GM12801 (cell line): Measurements from ENCODE around the gene PIP5K1B.

ENCODE experiments used
- TF ChIP-seq, protein P1 (sequence below): IDR thresholded peaks from one replicate; pipeline ENCODE4 v1.5.1; 2011; ENCODE audit warnings: control low read depth; ENCODE audit not compliant: insufficient read length; ENCODE audit errors: extremely low read depth

The PIP5K1B gene

DNA sequence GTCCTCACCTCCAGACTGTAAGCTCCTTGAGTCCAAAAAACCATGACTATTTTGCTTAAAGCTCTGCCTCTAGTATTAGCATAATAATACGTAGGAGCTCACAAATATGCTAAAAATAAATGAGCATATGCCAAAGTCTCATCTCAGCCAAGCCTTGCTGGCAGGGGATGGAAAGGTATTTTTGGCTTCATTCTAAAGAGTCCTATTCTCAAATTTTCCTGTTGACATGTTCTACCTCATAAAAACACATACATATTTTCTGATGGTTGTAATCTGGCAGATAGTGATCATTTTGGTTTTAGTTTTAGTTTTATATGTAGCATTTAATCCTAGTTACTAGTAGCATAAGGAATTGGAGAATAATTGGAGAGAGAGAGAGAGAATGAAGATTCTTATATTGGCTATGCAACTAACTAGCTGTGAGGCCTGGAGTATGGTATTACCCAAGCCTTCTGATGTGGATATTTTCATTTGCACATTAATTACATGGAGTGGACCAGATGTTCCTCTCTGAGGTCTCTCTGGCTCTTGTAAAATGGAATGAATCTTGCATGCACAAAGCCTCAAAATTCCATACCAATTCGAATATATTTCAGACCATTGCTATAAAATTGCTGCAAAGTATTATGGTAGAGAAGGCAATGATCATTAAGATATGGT lies 55.8 kb downstream of the PIP5K1B start:
- TF ChIP-seq, protein P1, sequence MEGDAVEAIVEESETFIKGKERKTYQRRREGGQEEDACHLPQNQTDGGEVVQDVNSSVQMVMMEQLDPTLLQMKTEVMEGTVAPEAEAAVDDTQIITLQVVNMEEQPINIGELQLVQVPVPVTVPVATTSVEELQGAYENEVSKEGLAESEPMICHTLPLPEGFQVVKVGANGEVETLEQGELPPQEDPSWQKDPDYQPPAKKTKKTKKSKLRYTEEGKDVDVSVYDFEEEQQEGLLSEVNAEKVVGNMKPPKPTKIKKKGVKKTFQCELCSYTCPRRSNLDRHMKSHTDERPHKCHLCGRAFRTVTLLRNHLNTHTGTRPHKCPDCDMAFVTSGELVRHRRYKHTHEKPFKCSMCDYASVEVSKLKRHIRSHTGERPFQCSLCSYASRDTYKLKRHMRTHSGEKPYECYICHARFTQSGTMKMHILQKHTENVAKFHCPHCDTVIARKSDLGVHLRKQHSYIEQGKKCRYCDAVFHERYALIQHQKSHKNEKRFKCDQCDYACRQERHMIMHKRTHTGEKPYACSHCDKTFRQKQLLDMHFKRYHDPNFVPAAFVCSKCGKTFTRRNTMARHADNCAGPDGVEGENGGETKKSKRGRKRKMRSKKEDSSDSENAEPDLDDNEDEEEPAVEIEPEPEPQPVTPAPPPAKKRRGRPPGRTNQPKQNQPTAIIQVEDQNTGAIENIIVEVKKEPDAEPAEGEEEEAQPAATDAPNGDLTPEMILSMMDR: no peak

DNA sequence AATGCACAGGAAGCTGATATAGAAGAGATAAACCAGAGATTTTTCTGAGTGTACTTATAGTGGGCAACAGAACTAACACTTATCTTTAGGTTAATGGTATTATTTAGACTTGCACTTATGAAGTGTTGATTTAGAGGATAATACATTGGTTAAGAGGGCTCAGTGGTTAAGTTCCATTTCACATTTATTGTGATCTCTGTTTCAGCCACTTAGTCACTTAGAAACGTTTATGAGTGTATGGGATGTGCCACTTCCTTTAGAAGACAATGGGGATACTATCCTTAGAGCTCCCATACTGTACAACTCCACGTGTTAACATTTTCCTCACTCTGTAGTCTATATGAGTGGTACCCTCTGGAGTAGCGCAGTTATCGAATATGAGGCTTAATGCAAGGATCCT lies 57.5 kb downstream of the PIP5K1B start:
- TF ChIP-seq, protein P1: no peak

DNA sequence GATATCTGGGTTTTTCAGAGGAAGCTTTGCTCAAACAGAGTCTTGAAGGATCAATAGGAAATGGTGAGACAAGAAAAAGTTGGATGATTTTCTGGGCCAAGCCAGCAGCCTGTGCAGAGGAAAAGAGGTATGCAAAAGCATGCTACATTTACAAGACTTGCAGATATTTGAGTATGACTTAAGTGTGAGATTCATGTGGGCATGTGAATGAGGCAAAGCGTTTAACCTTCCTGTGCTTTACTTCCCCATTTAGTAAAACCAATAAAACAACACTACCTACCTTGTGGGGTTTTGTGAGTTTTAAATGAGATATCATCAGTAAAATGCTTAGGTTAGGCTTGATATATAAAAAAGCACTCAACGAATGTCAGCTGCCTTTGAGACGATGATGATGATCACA lies 58.1 kb downstream of the PIP5K1B start:
- TF ChIP-seq, protein P1: no peak

DNA sequence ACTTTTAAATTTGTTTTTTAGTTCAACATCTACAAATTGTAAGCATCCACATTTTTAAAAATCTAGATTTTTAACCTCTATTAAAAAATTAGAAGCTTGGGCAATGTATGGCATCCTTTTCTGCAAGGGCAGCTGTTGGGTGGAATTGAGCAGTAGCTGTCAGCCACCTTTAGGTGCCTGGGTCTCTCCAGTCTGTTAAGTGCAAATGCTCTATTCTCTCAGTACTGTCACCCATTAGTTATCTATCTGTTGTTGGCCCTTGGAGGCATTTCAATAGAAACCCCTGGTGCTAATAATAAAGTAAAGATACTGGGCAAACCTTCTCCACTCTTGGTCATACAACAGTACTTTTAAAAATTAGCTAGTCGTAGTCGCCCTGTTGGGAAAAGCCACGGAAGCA lies 63.6 kb downstream of the PIP5K1B start:
- TF ChIP-seq, protein P1: no peak

DNA sequence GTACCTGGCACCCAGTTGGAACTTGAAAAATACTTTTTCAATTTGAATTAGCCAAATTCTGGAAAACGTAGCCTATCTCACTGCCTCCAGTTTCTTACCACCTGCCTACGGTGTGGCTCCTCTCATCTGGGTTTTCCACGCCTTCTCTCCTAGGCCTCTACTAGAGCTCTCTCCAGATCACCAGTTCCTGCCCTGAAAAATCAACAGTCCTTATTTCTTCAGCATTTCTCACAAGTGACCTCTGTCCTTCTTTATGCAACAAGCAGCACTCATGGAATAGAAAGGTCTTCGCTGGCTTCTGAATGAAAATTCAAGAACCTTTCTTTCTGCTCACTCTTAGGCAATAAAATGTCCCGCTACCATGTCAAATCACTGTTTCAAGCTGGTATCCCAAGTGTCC lies 64.8 kb downstream of the PIP5K1B start:
- TF ChIP-seq, protein P1: no peak

DNA sequence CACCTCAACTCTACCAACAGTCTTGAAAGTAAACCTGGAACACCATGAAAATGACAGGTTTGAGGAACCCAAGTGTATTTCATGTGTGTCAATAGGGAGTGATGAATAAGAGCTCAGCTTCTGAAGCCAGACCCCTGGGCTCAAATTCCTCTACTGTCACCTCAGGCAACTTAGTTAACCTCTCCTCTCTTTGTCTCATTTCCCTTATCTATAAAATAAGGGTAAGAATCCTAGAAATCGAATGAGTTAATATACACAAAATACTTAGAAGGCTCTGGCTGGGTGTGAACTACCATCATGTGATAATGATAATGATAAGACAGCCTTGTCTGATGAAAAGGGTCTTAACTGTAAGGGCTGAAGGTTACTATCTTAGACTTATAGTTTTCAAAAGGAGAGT lies 66.3 kb downstream of the PIP5K1B start:
- TF ChIP-seq, protein P1: no peak

DNA sequence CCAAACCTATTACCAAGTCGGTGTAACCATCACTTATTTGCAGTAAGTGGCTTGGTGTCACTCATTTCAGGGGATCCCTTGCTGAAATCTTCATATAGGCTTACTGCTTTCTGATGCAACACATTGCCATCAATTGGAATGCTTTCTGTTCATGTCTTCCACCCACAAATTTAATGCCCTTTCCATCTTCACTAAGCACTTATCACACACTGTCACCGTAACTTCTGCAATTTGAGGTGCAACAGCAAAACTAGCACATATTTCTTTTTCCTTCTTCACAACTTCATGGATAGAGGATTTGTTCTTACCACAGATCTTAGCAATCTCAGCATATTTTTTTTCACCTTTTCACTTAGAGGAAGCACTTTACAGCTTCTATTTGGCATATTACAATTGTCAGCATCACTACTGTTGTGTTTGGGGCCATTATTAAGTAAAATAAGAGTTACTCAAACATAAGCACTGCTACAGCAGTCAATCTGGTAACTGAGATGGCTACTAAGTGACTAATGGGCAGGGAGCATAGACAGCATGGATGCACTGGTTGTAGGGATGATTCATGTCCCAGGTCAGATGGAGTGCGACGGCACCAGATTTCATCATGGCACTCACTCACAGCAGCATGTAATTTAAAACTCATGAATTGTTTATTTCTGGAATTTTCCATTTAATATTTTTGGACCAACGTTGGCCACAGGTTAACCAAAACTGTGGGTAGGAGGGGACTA lies 70.1 kb downstream of the PIP5K1B start:
- TF ChIP-seq, protein P1: no peak
